HG02885 (cell line): ENCODE data around the gene CYP2U1.
A peak's percentile ranks its signal among the peaks of the same experiment; 100 is the strongest.
"Not testable (repeated sequence)": the region's sequence is repeated elsewhere in the genome, so short reads cannot be mapped to it uniquely, and the experiment has no call there.

ENCODE experiments used
- ATAC-seq: cut with Tn5 transposase; IDR thresholded peaks from one replicate; pipeline ENCODE4 v1.9.1; 2021; ENCODE audit warnings: mild to moderate bottlenecking; ENCODE audit not compliant: unreplicated experiment, poor library complexity

CYP2U1 gene

DNA sequence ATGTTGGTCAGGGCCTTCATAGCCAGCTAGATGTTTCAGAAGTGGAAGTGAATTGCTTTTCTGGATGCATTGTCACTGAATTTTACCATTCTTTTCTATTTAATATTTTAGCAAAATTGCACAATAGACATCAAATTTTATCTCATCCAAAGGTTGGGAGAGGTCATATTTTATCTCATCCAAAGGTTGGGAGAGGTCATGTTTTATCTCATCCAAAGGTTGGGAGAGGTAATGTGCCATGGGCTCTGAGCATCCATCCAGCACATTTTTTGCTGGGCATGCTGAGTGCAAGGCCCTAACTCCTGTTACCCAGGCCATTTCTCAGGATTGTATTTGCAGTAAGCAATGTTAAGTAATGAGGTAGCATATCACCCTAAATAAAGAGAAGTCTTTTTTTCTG is 14.7 kb upstream of the CYP2U1 start:
- no peak for ATAC-seq

DNA sequence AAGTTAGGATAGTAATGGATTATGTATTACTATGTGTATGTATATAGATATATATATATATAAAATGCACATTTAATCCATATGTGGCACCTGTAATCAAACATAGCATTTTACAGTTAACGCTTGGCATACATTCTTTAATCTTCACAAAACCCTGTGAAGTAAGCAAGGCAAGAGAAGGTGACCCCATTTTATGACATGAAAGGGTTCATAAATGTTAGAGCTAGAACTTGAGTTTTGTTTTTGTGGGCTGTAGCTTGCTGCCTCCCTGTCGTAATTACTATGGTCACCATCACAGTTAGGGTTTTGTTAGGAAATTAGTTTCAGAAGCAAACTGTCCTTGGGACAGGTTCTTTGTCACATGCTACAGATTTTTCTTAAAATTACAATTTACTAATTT is 13.8 kb upstream of the CYP2U1 start:
- ATAC-seq, result no peak

DNA sequence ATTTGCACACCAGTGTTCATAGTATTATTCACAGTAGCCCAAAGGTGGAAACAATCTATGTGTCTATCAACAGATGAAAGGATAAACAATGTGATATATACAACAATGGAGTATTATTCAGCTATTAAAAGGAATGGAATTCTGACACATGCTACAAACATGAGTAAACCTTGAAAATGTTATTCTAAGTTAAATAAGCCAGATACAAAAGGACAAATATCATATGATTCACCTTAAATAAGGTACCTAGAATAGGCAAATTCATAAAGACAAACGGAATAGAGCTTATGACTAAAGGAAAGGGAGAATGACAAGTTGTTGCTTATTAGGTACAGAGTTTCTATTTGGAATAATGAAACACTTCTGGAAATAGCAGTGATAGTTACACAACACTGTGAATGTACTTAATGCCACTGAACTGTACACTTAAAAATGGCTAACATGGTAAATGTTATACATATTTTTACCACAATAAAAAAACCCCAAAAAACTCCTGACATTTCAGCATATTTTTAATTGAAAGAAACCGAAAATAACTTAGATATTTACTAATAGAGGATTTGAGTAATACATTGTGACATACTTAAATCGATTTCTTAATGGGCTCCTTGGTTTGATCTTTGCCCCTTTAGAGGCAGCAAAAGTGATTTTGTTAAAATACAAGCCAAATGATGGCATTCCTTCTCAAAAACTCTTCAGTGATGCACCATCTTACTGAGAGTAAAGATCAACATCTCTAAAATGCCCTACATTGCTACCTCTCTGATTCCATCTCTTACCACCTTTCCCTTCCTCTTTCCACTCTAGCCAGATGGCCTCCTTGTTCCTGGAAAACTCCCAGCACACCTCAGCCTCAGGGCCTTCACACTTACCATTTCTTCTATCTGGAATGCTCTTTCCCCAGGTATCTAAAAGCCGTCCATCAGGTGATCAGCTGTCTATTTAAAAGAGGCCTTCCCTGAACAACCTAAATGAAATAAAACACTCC is 8.6 kb upstream of the CYP2U1 start:
- no peak for ATAC-seq

DNA sequence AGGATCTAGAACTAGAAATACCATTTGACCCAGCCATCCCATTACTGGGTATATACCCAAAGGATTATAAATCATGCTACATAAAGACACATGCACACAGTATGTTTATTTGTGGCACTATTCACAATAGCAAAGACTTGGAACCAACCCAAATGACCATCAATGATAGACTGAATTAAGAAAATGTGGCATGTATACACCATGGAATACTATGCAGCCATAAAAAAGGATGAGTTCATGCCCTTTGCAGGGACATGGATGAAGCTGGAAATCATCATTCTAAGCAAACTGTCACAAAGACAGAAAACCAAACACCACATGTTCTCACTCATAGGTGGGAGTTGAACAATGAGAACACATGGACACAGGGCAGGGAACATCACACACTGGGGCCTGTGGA is 5.6 kb upstream of the CYP2U1 start:
- ATAC-seq, result not testable (repeated sequence)

DNA sequence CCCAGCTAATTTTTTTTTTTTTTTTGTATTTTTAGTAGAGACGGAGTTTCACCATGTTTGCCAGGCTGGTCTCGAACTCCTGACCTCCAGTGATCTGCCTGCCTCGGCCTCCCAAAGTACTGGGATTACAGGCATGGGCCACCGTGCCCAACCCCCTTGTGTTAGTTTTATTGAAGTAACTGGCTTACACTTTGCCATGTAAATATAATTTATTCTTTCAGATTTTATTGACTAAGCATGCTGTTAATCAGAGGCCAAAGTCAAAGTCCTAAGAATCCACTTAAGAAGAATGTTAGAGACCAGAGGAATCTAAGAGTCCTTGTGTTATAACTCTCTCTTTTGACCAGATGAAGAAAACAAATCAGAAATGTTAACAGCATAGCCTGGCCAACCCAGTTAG is 4.5 kb upstream of the CYP2U1 start:
- ATAC-seq, result not testable (repeated sequence)

DNA sequence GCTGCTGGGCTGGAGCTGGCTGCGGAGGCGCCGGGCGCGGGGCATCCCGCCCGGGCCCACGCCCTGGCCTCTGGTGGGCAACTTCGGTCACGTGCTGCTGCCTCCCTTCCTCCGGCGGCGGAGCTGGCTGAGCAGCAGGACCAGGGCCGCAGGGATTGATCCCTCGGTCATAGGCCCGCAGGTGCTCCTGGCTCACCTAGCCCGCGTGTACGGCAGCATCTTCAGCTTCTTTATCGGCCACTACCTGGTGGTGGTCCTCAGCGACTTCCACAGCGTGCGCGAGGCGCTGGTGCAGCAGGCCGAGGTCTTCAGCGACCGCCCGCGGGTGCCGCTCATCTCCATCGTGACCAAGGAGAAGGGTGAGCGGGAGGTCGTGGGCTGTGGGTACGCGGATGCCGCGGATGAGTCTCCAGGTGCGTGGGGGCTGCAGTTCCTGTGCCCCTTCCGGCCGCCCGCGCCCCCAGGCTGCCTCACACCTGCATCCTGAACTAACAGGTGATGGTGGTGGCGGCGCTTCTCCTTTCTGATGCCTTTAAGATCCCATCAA is 499 bp downstream of the CYP2U1 start:
- ATAC-seq, result peak; percentile 17

DNA sequence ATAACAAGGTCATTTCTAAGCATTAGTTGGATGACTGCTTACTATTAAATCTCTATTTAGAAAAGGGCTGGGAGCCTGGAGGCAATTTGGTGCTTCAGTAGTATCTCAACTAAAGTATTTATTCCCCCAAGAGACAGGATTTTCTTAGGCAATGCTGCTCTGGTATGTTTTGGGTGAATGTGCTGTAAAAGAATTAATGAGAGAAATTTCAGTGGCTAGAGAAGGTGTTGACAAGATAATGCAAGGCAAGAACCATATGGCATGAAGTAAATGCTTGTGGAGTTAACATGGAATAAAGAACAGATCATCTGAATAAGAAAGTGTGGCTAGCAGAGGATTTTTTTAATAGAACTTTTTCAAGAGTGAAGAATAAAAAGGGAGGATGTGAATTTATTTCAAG is 3.9 kb downstream of the CYP2U1 start:
- no peak for ATAC-seq

DNA sequence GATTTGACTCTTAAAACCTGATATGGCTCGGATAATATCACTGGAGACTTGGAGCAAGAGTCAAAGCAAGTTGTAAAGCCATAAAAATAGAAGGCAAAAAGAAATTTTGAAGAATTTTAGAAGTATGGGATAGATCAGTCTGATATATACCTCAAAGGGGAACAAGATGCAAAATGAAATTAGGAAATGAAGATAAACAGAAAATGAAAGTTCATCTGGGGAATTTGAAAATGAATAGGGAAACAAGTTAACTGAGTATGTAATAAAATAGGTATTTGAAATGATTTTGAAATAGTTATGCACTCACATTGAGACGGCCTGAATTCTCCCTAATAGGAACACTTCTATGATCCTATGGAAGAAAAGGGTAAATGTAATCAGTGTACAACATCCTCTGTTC is 5.7 kb downstream of the CYP2U1 start:
- ATAC-seq, result peak; percentile 56

DNA sequence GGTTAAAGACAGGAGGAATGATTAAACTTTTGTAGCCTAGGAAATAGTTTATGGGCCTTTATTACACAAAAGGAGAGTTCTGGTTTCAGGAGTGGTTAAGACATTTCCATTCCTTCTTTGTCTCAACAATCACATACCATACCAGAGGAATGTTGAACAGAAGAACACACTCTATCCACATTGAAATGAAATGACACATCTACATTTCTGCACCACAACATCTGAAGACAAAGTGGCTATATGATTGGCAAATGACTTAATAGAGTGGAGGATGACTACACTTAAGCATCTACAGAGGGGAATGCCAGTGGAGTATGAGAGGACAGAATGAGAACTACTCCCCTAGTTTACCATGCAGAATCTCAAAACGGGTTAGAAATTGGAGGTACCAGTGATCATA is 8.0 kb downstream of the CYP2U1 start:
- no peak for ATAC-seq

DNA sequence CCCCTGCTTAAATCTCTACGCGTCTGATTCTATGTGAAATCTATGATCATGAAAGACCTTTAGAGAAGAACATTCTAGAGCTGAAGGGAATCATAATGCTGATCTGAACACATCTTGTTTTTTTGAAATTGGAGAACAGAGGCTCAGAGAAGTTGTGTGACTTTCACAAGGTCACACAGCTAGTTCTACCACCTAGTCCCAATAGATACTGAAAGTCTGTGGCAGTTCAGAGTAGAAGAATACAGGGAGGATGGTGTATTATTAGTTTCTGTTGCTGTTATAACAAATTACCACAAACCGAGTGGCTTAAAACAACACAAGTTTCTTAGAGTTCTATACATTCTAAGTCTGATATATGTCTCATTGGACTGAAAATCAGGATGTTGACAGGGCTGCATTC is 14.5 kb downstream of the CYP2U1 start:
- no peak for ATAC-seq

DNA sequence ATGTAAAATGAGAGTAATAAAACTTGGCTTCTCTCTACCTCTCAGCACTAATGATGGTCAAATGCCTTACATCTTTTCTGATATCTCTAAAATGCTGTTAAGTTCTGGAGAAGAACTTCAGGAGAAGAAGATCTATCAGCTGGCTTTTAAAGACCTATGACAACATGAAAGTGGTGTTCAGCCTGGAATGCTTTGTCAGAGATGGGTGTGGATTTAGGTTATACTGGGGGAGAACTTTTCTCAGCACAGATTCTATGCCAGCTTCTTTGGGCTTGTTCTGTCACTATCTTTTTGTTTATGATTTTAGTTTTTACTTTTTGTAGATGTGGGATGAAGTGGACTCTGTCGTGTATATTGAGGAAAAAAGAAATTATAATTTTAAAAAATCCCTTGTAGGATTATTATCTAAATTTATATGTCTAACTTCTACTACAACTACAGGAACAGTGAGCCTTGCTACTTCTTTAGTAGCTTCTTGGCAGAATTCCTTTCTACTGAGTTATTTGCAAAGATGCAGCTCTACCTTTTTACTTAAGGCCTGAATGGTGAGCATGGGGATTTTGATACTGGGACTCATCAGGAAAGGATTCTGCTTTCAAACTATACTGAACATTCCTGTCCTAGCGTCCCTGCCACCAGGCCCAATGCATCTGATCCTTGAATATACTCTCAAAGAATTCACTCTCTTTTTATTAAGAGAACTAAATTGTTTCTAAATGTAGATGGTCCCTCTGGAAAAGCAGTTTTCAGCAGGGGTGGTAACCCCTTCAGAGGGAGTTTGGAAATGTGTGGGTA is 19.6 kb downstream of the CYP2U1 start:
- no peak for ATAC-seq

DNA sequence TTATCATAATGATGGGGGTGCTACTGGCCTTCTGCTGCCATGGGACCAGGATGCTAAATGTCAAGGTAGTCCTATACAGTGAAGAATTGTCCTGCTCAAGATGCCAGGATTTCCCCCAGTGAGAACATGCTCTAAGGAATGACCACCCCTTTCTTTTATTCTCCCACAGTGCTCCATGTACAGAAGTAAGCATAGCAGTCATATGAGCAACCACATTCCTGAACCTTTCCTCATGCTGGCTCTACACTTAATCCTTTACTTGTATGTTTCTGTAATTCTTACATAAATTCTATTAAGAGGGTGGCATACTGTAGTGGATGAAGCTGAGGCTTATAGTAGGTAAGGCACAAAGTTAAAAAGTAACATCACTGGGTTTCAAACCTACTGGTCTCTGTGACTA is 20.2 kb downstream of the CYP2U1 start:
- ATAC-seq, result no peak

DNA sequence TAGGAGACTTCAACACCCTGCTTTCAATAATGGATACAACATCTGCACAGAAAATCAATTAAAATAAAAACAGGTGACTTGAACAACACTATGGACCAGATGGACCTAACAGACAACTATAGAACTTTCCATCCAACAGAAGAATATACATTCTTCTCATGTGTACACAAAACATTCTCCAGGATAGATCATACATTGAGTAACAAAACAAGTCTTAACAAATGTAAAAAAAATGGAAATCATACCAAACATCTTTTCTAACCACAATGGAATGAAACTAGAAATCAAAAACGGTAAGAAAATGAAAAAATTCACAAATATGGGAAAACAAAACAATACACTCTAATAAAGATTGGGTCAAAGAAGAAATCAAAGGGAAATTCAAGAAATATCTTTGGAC is 24.7 kb downstream of the CYP2U1 start:
- no peak for ATAC-seq

DNA sequence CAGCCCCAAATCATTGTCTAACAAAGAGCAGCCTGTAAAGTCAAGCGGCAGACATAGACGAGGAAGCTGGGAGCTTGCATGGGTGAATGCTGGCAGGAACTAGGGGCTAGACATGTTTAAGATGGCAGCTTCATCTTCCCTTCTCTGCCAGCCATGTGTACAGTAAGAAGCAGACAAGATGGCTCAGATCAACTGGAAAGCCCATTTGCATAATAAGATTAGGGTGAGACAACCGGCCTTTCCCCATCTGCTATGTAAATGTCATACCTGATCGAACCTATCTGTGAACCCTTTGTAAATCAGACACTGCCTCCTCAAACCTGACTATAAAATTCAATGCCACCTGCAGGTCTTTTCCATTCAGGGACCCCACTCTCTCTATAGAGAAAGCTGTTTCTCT is 35.6 kb downstream of the CYP2U1 start:
- no peak for ATAC-seq

DNA sequence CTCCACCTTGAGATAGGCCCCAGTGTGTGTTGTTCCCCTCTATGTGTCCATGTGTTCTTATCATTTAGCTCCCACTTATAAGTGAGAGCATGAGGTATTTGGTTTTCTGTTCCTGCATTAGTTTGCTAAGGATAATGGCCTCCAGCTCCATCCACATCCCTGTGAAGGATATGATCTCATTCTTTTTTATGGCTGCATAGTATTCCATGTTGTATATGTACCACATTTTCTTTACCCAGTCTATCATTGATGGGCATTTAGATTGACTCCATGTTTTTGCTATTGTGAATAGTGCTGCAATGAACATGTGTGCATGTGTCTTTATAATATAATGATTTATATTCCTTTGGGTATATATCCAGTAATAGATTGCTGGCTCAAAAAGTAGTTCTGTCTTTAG is 36.2 kb downstream of the CYP2U1 start:
- not testable (repeated sequence) for ATAC-seq

DNA sequence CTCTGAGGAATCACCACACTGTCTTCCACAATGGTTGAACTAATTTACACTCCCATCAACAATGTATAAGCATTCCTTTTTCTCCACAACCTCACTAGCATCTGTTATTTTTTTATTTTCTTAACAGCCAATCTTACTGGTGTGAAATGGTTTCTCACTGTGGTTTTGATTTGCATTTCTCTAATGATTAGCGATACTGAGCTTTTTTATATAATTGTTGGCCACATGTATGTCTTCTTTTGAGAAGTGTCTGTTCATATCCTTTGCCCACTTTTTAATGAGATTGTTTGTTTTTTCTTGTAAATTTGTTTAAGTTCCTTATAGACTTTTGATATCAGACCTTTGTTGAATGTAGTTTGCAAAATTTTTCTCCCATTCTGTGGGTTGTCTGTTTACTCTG is 36.6 kb downstream of the CYP2U1 start:
- not testable (repeated sequence) for ATAC-seq

DNA sequence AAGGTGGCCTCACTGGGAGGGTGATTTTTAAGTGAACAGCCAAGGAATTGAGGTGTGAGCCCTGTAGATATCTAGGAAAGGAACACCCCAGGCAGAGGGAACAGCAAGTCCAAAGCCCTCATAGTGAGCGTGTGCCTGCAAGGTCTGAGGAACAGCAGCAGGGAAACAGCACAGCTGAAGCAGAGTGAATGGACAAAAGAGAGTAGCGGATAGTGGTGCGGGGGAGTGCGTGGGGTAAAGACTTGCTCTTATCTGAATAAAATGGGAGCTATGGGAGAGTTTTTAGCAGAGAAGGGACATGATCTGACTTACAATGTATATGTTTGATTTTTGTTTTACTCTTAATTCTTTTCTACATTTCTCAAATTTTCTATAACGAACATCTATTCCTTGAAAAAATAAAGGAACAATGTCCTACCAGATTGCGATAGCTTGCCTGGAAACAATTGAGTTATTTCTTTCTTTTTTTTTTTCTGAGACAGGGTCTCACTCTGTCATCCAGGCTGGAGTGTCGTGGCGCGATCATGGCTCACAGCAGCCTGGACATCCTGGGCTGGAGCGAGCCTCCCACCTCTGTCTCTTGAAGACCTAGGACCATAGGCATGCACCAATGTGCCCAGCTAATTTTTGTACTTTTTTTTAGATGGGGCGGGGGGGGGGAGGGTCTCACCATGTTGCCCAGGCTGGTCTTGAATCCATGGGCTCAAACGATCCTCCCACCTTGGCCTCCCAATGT is 38.9 kb downstream of the CYP2U1 start:
- no peak for ATAC-seq

DNA sequence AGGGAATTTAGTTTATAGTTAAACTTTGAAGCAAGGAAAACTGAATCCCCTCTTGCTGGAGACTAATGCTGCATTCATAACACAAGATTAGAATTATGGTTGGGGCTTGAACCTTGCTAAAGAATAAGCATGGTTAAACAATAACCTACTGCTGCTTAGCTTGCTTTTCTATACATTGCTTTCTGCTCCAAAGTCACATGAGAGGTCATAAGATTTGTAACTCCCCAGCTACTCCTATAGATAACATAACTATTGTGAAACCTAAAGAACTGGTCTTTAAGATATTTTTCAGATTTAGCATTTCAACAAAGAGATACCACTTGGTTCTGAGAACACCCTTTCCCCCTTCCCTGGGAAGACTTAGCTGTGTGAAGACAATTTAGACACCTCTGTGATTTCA is 41.3 kb downstream of the CYP2U1 start:
- ATAC-seq, result no peak

DNA sequence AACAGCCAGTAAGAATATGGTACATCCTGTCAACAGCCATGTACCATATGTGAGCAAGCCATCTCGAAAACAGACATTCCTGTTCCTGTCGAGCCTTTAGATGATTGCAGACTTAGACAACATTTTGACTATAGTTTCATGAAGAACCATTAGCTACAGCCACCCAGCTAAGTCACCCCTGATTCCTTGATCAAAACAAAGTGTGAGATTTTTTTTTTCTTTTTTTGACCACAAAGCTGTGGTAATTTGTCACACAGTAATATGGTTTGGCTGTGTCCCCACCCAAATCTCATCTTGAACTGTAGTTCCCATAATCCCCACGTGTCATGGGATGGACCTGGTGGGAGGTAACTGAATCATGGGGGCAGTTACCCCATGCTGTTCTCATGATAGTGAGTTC is 43.2 kb downstream of the CYP2U1 start:
- ATAC-seq, result no peak

DNA sequence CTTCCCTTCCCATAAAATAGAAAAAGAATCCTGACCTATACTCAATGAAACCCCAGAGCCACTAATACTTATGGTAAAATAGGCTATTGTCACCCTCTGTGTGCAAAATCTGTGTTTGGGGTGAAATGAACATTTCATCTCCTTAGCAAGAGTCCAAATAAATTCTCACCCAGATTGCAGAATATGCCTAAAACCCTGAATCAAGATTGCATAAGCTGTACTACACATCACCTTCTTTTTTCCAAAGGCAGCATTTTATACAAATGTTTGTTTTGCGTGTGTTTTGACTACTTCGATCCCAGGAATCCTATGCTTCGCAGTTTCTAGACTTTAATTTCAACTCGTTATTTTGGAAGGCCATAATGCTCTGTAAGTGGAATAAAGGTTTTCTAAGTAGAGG is 46.1 kb downstream of the CYP2U1 start:
- ATAC-seq, result no peak
